Ishikawa (cell line): ENCODE data around the gene WNT7B.
A peak's percentile ranks its signal among the peaks of the same experiment; 100 is the strongest.

Experiments
- CREB1 ChIP-seq: IDR thresholded peaks from 2 replicates; pipeline ENCODE4 v1.6.1; 2012; ENCODE audit warnings: low read depth
- TEAD4 ChIP-seq: IDR thresholded peaks from 2 replicates; pipeline ENCODE4 v1.6.1; 2012

GRCh38 chr22:46007848-46008261 is 30.9 kb upstream of the WNT7B start:
- TF ChIP-seq CREB1, result peak; percentile 67; the same call in 1 of the 2 replicates
- peak; percentile 88 for TF ChIP-seq TEAD4
